Mucosa of descending colon (tissue), 3 donors: ENCODE results near the gene CDH26. TPM values are rescaled to one million over a fixed set of nuclear protein-coding genes. Genes with fewer than 3 reads are reported as not detected.

Source experiments
- ATAC-seq: fragments of 200-7000 bp; cut with Tn5 transposase; one replicate; pipeline ENCODE4 v1.9.1; 2020; ENCODE audit warnings: mild to moderate bottlenecking, moderate library complexity
- DNase-seq, 3 donors: peaks; one replicate each; pipeline ENCODE4 v3.0.0-alpha.2; 2020
- H3K36me3 ChIP-seq: fragments of 200-600 bp; one replicate; pipeline ENCODE4 v1.8.0; 2021; ENCODE audit warnings: low read depth, mild to moderate bottlenecking
- H3K4me1 ChIP-seq: fragments of 200-600 bp; one replicate; pipeline ENCODE4 v1.8.0; 2021; ENCODE audit warnings: low read depth, mild to moderate bottlenecking
- H3K4me3 ChIP-seq: fragments of 200-600 bp; one replicate; pipeline ENCODE4 v1.8.0; 2021; ENCODE audit warnings: mild to moderate bottlenecking
- H3K9me3 ChIP-seq: fragments of 200-600 bp; one replicate; pipeline ENCODE4 v1.8.0; 2021; ENCODE audit warnings: mild to moderate bottlenecking
- intact Hi-C, 2 donors: fragments of 100-400 bp; cut with DNase I in 1 of 2; cut with micrococcal nuclease in 1 of 2; formaldehyde crosslinking; loops; one replicate each; pipeline versions ENCODE4 v1.11.0 to v1.11.1; 2022; cut with DNase I, micrococcal nuclease
- total RNA-seq, 3 donors: library from RNA; stranded (reverse); fragmentation: NEBNext Ultra II Directional in 2 of 3; extraction: Animal tissue kit (Norgen Biotek cat#: 25700) in 2 of 3; gene quantifications; one replicate each; pipeline versions ENCODE4 v1.2.1 to v1.2.4, GENCODE V29; 2021 to 2023
- TF ChIP-seq, protein P1 (sequence below): fragments of 200-600 bp; IDR thresholded peaks from one replicate; pipeline ENCODE4 v1.8.0; 2022; ENCODE audit warnings: antibody characterized with exemption, mild to moderate bottlenecking
- donor health status: DM: no; HTN: no; CAD: no; lungs with moderate emphysema.
- donor health status: DM: no; HTN: no; CAD: no.
- donor health status: DM: no; HTN: yes; CAD: no.

The CDH26 gene
- total RNA-seq, 3 donors from 2014 or later, result 0.48 to 2.2 (median 1.4) TPM

GRCh38 chr20:60060006-60060557 lies 101.9 kb downstream of the CDH26 start:
- intact Hi-C loops, result no loop called here

DNA sequence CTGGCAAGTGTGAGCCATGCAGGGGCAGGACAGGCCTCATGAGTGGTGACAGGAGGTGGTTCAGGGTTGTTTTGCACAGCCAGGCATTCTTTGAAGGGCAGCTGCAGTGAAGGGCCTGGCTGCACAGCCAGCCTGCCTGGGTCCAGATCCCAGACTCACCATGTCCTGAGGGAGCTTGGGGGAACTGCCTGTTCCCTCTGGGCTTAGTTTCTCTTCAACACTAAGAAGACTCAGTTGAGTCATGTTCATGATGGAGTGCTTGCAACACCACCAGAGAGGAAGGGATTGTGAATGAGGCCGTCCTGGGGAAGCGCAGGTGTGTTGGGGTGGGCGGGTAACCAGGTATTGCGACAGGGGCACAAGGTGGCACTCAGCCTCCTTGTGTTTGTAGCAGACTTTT lies 102.4 kb downstream of the CDH26 start:
- TF ChIP-seq, protein P1, sequence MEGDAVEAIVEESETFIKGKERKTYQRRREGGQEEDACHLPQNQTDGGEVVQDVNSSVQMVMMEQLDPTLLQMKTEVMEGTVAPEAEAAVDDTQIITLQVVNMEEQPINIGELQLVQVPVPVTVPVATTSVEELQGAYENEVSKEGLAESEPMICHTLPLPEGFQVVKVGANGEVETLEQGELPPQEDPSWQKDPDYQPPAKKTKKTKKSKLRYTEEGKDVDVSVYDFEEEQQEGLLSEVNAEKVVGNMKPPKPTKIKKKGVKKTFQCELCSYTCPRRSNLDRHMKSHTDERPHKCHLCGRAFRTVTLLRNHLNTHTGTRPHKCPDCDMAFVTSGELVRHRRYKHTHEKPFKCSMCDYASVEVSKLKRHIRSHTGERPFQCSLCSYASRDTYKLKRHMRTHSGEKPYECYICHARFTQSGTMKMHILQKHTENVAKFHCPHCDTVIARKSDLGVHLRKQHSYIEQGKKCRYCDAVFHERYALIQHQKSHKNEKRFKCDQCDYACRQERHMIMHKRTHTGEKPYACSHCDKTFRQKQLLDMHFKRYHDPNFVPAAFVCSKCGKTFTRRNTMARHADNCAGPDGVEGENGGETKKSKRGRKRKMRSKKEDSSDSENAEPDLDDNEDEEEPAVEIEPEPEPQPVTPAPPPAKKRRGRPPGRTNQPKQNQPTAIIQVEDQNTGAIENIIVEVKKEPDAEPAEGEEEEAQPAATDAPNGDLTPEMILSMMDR, result no peak
- Histone ChIP-seq H3K4me1 (no peaks in the 10 kb centered on the region), H3K9me3 (no peaks in the 10 kb centered on the region), H3K4me3 (no peak overlapping the region), H3K36me3 (no peaks in the 10 kb centered on the region)
- intact Hi-C loops, result no loop called here
- no peak for ATAC-seq
- DNase-seq, result no peak

More at GRCh38 chr20:60060006-60060557, 101.9 kb downstream of the CDH26 start:
- H3K9me3 ChIP-seq, result no peaks in the 10 kb centered on the region
- ATAC-seq (no peak), DNase-seq (no peak)
- H3K4me3 ChIP-seq, result no peak overlapping the region
- TF ChIP-seq, protein P1, result no peak
- no peaks in the 10 kb centered on the region for H3K4me1 ChIP-seq
- no peaks in the 10 kb centered on the region for H3K36me3 ChIP-seq

DNA sequence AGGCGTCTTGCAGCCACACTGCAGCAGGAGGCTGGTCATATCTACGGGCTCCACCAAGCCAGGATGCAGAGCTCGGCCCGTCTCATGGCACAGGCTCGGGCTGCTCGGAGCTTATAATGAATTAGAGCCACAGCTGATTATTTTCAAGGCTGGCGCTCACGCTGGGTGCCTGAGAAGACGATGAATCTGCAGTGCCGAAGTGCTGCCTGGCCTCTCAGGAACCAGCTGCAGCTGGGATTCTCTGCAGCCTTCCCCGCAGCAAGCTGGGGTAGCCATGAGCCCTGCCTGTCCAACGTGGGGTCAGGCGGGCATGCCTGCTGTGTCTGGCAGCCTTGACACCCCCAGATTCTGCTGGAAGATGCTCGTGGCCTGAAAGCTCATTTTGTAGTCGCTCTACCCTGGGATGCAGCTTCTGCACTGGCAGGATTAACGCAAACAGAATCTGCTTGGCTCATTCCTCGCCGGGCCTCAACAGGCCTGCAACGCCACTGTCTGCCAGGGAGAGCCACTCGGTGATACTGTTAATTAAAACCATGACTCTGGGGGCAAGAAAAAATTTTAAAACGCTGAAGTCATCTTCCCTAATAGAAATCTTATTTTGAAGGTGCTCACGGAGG lies 104.3 kb downstream of the CDH26 start:
- intact Hi-C loops, result no loop called here
- H3K9me3 ChIP-seq, result no peaks in the 10 kb centered on the region
- TF ChIP-seq, protein P1, result no peak
- DNase-seq, result no peak
- ATAC-seq, result no peak
- H3K36me3 ChIP-seq, result no peaks in the 10 kb centered on the region
- H3K4me1 ChIP-seq, result no peaks in the 10 kb centered on the region
- H3K4me3 ChIP-seq, result no peak overlapping the region

GRCh38 chr20:60063048-60063451 lies 104.8 kb downstream of the CDH26 start:
- DNase-seq (no peak), ATAC-seq (no peak)
- H3K36me3 ChIP-seq, result no peaks in the 10 kb centered on the region
- TF ChIP-seq, protein P1, result no peak
- H3K4me1 ChIP-seq, result no peaks in the 10 kb centered on the region
- intact Hi-C loops, result no loop called here
- H3K4me3 ChIP-seq, result no peak overlapping the region
- no peaks in the 10 kb centered on the region for H3K9me3 ChIP-seq

GRCh38 chr20:60063739-60064380 lies 105.6 kb downstream of the CDH26 start:
- no peaks in the 10 kb centered on the region for H3K4me1 ChIP-seq
- TF ChIP-seq, protein P1, result no peak
- intact Hi-C loops, result no loop called here
- H3K36me3 ChIP-seq, result no peaks in the 10 kb centered on the region
- DNase-seq, result no peak
- H3K9me3 ChIP-seq, result no peaks in the 10 kb centered on the region
- no peak for ATAC-seq
- H3K4me3 ChIP-seq, result no peak overlapping the region

Other genes starting within 250 kb of the CDH26 start
- 1 to 10 TPM in 2 of 3 donors, under 1 TPM in 1; 0.78 to 1.6 (median 1.3) TPM for gene SYCP2, start 24.8 kb upstream of the CDH26 start, total RNA-seq
- gene PPP1R3D, start 18.1 kb upstream of the CDH26 start, total RNA-seq, result 10 to 100 TPM in 1 of 3 donors, 1 to 10 TPM in 2; 5.9 to 10.8 (median 6.8) TPM
- gene FAM217B, start 18.0 kb upstream of the CDH26 start, total RNA-seq, result 10 to 100 TPM in 1 of 3 donors, 1 to 10 TPM in 2; 8.2 to 19.0 (median 9.8) TPM